HepG2 (cell line): ENCODE measurements around the gene POLDIP3. TPM values are rescaled to one million over a fixed set of nuclear protein-coding genes. Genes with fewer than 3 reads are reported as not detected.

Source experiments
- CHCHD3 ChIP-seq: sonication (generic); formaldehyde crosslinking; IDR thresholded peaks from 2 replicates; pipeline ENCODE4 v1.8.0; 2022; ENCODE audit warnings: mild to moderate bottlenecking, missing genetic modification reagents, moderate library complexity
- FOXJ3 ChIP-seq: sonication (generic); formaldehyde crosslinking; IDR thresholded peaks from 2 replicates; pipeline ENCODE4 v1.4.0; 2020; ENCODE audit warnings: missing genetic modification reagents, mild to moderate bottlenecking, borderline replicate concordance
- GFI1 ChIP-seq: sonication (generic); formaldehyde crosslinking; IDR thresholded peaks from 2 replicates; pipeline ENCODE4 v1.5.0; 2020; ENCODE audit warnings: missing genetic modification reagents, mild to moderate bottlenecking, borderline replicate concordance
- HOXA3 ChIP-seq: sonication (generic); formaldehyde crosslinking; IDR thresholded peaks from 2 replicates; pipeline ENCODE4 v1.5.0; 2020; ENCODE audit warnings: missing genetic modification reagents
- JARID2 ChIP-seq: sonication (generic); formaldehyde crosslinking; IDR thresholded peaks from 2 replicates; pipeline ENCODE4 v1.8.1; 2023; ENCODE audit warnings: missing genetic modification reagents, inconsistent platforms; ENCODE audit not compliant: insufficient replicate concordance
- KAT7 ChIP-seq: IDR thresholded peaks from 2 replicates; pipeline ENCODE4 v1.6.1; 2018; ENCODE audit warnings: borderline replicate concordance, missing compliant biosample characterization
- KDM4B ChIP-seq: sonication (generic); formaldehyde crosslinking; IDR thresholded peaks from 2 replicates; pipeline ENCODE4 v1.4.0; 2020; ENCODE audit warnings: missing genetic modification reagents
- MYNN ChIP-seq: sonication (generic); formaldehyde crosslinking; IDR thresholded peaks from 2 replicates; pipeline ENCODE4 v1.4.0; 2020; ENCODE audit warnings: mild to moderate bottlenecking, low read depth, missing genetic modification reagents
- NFE2L2 ChIP-seq: fragments of 150-350 bp; IDR thresholded peaks from 2 replicates; pipeline ENCODE4 v1.6.1; 2014; ENCODE audit warnings: low read length
- SMAD3 ChIP-seq: sonication (generic); formaldehyde crosslinking; IDR thresholded peaks from 2 replicates; pipeline ENCODE4 v1.4.0; 2020; ENCODE audit warnings: missing genetic modification reagents
- THAP11 ChIP-seq: IDR thresholded peaks from 2 replicates; pipeline ENCODE4 v1.6.1; 2016; ENCODE audit warnings: missing biosample characterization, missing genetic modification reagents
- TOE1 ChIP-seq: sonication (generic); formaldehyde crosslinking; IDR thresholded peaks from 2 replicates; pipeline ENCODE4 v1.4.0; 2020; ENCODE audit warnings: mild to moderate bottlenecking, missing genetic modification reagents
- TP53 ChIP-seq: sonication (generic); formaldehyde crosslinking; conservative IDR thresholded peaks from 2 replicates; pipeline ENCODE4 v1.4.0; 2020; ENCODE audit warnings: missing genetic modification reagents
- U2AF2 ChIP-seq: fragments of 200-400 bp; formaldehyde crosslinking; IDR thresholded peaks from 2 replicates; pipeline ENCODE4 v1.6.1; 2017; ENCODE audit warnings: low read depth, mild to moderate bottlenecking, low read length
- ZNF180 ChIP-seq: sonication (generic); formaldehyde crosslinking; IDR thresholded peaks from 2 replicates; pipeline ENCODE4 v1.4.0; 2020; ENCODE audit warnings: low read depth, missing genetic modification reagents, borderline replicate concordance
- ZNF629 ChIP-seq: sonication (generic); formaldehyde crosslinking; conservative IDR thresholded peaks from 2 replicates; pipeline ENCODE4 v1.5.0; 2020; ENCODE audit warnings: missing genetic modification reagents
- ZNF644 ChIP-seq: IDR thresholded peaks from 2 replicates; pipeline ENCODE4 v1.6.1; 2016; ENCODE audit warnings: low read depth
- ZNF766 ChIP-seq: sonication (generic); formaldehyde crosslinking; IDR thresholded peaks from 2 replicates; pipeline ENCODE4 v1.5.0; 2020; ENCODE audit warnings: missing genetic modification reagents, borderline replicate concordance
- ZNF768 ChIP-seq: sonication (generic); formaldehyde crosslinking; IDR thresholded peaks from 2 replicates; pipeline ENCODE4 v1.4.0; 2020; ENCODE audit warnings: missing genetic modification reagents
- polyA plus RNA-seq, 8 experiments: library from polyadenylated mRNA; depleted of rRNA in 3 of 8; stranded (reverse) in 7 of 8; unstranded in 1 of 8; fragments of >200 nt; fragmentation: Illumina TruSeq in 4 of 8; extraction: Trizol in 4 of 8; gene quantifications; 2 replicates each; pipeline versions ENCODE4 v1.2.1 to v1.2.3, GENCODE V29; 2011 to 2016; ENCODE audit warnings: low read depth in 4 of 8, missing spikeins in 1 of 8, mixed read lengths in 1 of 8; ENCODE audit not compliant: insufficient read depth in 1 of 8
- total RNA-seq, 5 experiments: library from RNA; depleted of rRNA; stranded (reverse); fragments of >200 nt; fragmentation: Illumina TruSeq; extraction: Trizol; gene quantifications; 2 replicates each; pipeline ENCODE4 v1.2.3, GENCODE V29; 2016; ENCODE audit warnings: low read depth in 1 of 5
- TF ChIP-seq, protein P1 (sequence below): sonication (generic); formaldehyde crosslinking; IDR thresholded peaks from 2 replicates; pipeline ENCODE4 v1.8.0; 2022; ENCODE audit warnings: mild to moderate bottlenecking, missing genetic modification reagents; ENCODE audit not compliant: insufficient replicate concordance
- TF ChIP-seq, protein P2 (sequence below): sonication (generic); formaldehyde crosslinking; IDR thresholded peaks from 2 replicates; pipeline ENCODE4 v1.5.0; 2020; ENCODE audit warnings: mild to moderate bottlenecking, missing genetic modification reagents
- TF ChIP-seq, protein P3 (sequence below): sonication (generic); formaldehyde crosslinking; IDR thresholded peaks from 2 replicates; pipeline ENCODE4 v1.5.1; 2020; ENCODE audit warnings: missing genetic modification reagents, mild to moderate bottlenecking, borderline replicate concordance
- TF ChIP-seq, protein P4 (sequence below): sonication (generic); formaldehyde crosslinking; IDR thresholded peaks from 2 replicates; pipeline ENCODE4 v1.5.0; 2020; ENCODE audit warnings: mild to moderate bottlenecking, missing genetic modification reagents, borderline replicate concordance

The POLDIP3 gene
- total and polyA plus RNA-seq, 2 of the 13 experiments (the other 11 are each of a cell fraction or from before 2014, with no cell fraction given) = 45.8 to 47.4 TPM

DNA sequence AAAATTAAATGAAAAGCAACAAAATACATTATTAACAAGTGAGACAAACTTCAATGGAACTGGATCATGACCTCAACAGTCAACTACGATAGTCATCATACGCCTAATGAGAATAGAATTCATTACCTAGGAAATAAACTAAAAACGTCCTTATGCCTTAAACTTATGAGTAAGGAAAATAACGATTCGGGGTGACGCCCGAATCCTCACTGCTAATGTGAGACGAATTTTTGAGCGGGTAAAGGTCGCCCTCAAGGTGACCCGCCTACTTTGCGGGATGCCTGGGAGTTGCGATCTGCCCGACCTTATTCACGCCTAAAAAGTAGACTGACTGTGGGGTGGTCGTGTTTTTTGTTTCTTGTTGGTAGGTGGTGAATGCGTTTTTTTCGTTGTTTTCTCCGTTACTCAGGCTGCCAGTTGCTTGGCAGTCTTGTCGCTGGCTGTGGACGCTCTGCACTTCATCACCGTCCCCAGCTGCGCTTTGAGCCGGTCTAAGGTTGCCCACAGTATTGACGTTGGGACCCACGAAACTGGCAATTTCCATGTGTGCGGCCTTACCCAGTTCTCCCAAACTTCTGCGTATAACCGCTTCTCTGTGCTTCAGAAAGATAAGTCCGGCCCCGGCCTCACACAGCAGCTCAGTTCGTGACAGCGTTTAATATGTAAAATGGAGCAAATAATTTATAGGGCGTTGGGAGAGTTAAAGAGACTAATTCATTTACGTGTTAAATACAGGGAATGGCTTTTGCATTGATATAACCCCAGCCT lies 593 bp upstream of the POLDIP3 start (continued):
- peak; percentile 53 for TF ChIP-seq ZNF629 (CRISPR knock-in tag)
- TF ChIP-seq JARID2 = peak; percentile 67
- peak; percentile 74 for TF ChIP-seq ZNF768
- TF ChIP-seq ZNF766 (CRISPR knock-in tag) = peak; percentile 95; the same call in 1 of the 2 replicates
- TF ChIP-seq, protein P1, sequence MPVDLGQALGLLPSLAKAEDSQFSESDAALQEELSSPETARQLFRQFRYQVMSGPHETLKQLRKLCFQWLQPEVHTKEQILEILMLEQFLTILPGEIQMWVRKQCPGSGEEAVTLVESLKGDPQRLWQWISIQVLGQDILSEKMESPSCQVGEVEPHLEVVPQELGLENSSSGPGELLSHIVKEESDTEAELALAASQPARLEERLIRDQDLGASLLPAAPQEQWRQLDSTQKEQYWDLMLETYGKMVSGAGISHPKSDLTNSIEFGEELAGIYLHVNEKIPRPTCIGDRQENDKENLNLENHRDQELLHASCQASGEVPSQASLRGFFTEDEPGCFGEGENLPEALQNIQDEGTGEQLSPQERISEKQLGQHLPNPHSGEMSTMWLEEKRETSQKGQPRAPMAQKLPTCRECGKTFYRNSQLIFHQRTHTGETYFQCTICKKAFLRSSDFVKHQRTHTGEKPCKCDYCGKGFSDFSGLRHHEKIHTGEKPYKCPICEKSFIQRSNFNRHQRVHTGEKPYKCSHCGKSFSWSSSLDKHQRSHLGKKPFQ (CRISPR knock-in tag) = peak; percentile 53
- TF ChIP-seq U2AF2 = 0 out of 2 replicates have a peak, but pooled peaks have one; percentile 87
- 0 out of 2 replicates have a peak, but pooled peaks have one; percentile 91 for TF ChIP-seq CHCHD3 (CRISPR knock-in tag)
- TF ChIP-seq, protein P2, sequence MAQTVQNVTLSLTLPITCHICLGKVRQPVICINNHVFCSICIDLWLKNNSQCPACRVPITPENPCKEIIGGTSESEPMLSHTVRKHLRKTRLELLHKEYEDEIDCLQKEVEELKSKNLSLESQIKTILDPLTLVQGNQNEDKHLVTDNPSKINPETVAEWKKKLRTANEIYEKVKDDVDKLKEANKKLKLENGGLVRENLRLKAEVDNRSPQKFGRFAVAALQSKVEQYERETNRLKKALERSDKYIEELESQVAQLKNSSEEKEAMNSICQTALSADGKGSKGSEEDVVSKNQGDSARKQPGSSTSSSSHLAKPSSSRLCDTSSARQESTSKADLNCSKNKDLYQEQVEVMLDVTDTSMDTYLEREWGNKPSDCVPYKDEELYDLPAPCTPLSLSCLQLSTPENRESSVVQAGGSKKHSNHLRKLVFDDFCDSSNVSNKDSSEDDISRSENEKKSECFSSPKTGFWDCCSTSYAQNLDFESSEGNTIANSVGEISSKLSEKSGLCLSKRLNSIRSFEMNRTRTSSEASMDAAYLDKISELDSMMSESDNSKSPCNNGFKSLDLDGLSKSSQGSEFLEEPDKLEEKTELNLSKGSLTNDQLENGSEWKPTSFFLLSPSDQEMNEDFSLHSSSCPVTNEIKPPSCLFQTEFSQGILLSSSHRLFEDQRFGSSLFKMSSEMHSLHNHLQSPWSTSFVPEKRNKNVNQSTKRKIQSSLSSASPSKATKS (CRISPR knock-in tag) = no peak; the same call in 1 of the 2 replicates
- peak; percentile 95 for TF ChIP-seq FOXJ3
- peak; percentile 97; the same call in 1 of the 2 replicates for TF ChIP-seq TOE1 (CRISPR knock-in tag)
- TF ChIP-seq SMAD3 (CRISPR knock-in tag) = peak; percentile 95
- peak; percentile 92; the same call in 1 of the 2 replicates for TF ChIP-seq KDM4B (CRISPR knock-in tag)
- TF ChIP-seq ZNF180 (CRISPR knock-in tag) = peak; percentile 90; the same call in 1 of the 2 replicates
- TF ChIP-seq KAT7 (CRISPR knock-in tag) = no peak; the same call in 1 of the 2 replicates
- TF ChIP-seq, protein P3, sequence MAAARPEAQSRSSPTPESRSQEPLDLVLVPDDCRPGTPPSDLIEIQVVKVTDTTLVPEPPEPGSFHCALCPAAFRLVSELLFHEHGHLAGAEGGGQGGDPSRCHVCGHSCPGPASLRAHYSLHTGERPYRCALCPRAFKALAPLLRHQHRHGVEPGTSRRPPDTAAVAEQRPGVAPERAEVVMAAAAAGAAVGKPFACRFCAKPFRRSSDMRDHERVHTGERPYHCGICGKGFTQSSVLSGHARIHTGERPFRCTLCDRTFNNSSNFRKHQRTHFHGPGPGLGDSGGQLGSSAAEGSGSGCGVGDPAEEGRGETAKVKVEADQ (CRISPR knock-in tag) = peak; percentile 44; the same call in 1 of the 2 replicates
- TF ChIP-seq THAP11 = peak; percentile 88
- TF ChIP-seq, protein P4, sequence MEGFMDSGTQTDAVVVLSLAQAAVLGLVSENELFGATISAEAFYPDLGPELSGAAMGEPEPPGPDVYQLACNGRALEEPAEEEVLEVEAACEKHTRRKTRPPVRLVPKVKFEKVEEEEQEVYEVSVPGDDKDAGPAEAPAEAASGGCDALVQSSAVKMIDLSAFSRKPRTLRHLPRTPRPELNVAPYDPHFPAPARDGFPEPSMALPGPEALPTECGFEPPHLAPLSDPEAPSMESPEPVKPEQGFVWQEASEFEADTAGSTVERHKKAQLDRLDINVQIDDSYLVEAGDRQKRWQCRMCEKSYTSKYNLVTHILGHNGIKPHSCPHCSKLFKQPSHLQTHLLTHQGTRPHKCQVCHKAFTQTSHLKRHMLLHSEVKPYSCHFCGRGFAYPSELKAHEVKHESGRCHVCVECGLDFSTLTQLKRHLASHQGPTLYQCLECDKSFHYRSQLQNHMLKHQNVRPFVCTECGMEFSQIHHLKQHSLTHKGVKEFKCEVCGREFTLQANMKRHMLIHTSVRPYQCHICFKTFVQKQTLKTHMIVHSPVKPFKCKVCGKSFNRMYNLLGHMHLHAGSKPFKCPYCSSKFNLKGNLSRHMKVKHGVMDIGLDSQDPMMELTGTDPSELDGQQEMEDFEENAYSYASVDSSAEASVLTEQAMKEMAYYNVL = no peak; the same call in 1 of the 2 replicates
- TF ChIP-seq TP53 (CRISPR knock-in tag) = no peak; the same call in 1 of the 2 replicates
- TF ChIP-seq MYNN = no peak
- TF ChIP-seq HOXA3 (CRISPR knock-in tag) = peak; percentile 68; the same call in 1 of the 2 replicates
- no peak for TF ChIP-seq ZNF644
- TF ChIP-seq GFI1 = peak; percentile 21; the same call in 1 of the 2 replicates
- TF ChIP-seq NFE2L2 = no peak
